Left colon (tissue), 2 donors: Measurements from ENCODE around the gene TMEM156. TPM values are rescaled to one million over a fixed set of nuclear protein-coding genes. Genes with fewer than 3 reads are reported as not detected.
"Not testable (repeated sequence)": the region's sequence is repeated elsewhere in the genome, so short reads cannot be mapped to it uniquely, and the experiment has no call there.

ENCODE experiments used
- ATAC-seq: fragments of 200-7000 bp; cut with Tn5 transposase; one replicate; pipeline ENCODE4 v1.9.1; 2020; ENCODE audit warnings: mild to moderate bottlenecking, moderate library complexity
- DNase-seq, 2 donors: peaks; one replicate each; pipeline ENCODE4 v3.0.0-alpha.2; 2020
- intact Hi-C, 2 donors: fragments of 100-400 bp; cut with DNase I in 1 of 2; cut with micrococcal nuclease in 1 of 2; formaldehyde crosslinking; loops; one replicate each; pipeline versions ENCODE4 v1.11.2 to v1.14.0; 2022; cut with DNase I, micrococcal nuclease
- total RNA-seq, 2 donors: library from RNA; stranded (reverse); fragmentation: NEBNext Ultra II Directional; extraction: Animal tissue kit (Norgen Biotek cat#: 25700); gene quantifications; one replicate each; pipeline ENCODE4 v1.2.1, GENCODE V29; 2021
- donor health status: DM: no; HTN: no; CAD: no.
- donor health status: DM: yes; HTN: yes; CAD: no.

Gene TMEM156
- total RNA-seq, 2 donors from 2014 or later, result 0.70 TPM; not detected in 1

DNA sequence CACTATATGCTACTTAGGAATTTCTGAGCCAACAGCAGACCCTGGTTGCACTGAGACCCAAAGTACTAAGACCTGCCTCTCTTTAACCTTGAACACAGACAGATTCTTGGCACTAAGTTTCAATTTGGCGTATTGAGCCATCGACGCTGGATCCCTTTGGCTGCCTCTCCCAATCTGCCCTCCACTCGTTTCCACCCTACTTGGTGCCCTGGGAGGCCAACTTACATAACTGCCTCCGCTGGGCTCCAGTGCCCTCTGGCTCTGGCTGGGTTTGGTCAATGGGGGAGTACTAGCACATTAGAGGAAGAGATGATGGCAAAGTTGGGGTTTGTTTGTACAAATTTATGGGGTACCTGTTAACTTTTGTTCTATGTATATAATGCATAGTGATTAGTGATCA, 63.5 kb downstream of the TMEM156 start:
- DNase-seq, result no peak
- intact Hi-C loops, result no loop called here
- ATAC-seq, result no peak

DNA sequence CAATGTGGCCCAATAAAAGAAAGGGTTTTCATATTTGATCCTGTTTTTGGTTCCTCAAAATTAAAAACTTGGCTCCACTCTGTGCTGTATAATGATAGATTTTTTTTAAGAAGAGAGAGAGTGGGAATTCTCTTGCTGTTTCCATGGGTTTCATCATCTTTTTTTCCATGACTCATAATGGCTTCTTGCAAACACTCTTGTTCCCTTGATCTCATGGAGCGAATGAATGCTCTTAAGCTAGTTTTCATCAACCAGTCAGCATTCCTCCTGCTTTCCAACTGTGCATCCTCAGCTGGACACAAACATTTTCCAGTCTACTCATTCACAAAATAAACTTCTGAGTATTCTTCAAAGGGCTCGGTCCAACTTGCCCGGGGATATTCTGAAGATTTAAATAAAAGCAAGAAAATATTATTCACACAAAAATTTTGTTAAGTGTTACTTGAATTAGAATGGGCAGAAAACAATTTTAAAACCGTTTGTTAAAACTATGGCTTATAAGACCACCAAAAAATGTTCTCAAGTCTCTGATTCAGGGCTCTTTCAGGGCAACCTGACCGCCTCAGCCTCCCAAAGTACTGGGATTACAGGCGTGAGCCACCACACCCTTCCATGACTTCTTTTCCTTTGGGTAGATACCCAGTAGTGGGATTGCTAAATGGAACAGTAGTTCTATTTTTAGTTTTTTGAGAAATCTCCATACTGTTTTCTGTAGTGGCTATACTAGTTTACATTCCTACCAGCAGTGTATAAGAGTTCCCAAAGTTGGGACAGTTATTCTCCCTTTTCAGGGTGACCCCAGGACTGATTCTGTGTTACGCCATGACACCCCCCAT, 64.7 kb downstream of the TMEM156 start:
- DNase-seq (no peak), ATAC-seq (no peak)
- intact Hi-C loops, result no loop called here

DNA sequence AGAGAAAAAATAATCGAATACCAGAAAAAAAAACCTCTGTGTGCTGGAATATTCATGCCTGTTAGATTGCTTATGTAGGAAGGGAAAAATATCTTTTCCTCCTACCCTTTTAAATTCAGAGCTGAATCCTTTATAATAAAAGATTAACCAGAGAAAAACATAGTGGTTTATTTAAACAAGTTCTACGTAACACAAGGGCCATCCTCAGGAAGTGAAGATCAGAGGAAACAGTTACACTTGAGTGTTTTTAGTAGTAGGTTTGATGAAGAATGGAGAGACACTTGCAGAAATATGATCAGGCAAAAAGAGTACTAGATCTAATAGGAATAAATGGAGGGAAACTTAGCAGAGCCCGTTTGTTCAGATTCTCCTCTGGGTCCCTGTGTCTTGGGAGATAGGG, 66.3 kb downstream of the TMEM156 start:
- intact Hi-C loops, result no loop called here
- no peak for ATAC-seq
- no peak for DNase-seq

DNA sequence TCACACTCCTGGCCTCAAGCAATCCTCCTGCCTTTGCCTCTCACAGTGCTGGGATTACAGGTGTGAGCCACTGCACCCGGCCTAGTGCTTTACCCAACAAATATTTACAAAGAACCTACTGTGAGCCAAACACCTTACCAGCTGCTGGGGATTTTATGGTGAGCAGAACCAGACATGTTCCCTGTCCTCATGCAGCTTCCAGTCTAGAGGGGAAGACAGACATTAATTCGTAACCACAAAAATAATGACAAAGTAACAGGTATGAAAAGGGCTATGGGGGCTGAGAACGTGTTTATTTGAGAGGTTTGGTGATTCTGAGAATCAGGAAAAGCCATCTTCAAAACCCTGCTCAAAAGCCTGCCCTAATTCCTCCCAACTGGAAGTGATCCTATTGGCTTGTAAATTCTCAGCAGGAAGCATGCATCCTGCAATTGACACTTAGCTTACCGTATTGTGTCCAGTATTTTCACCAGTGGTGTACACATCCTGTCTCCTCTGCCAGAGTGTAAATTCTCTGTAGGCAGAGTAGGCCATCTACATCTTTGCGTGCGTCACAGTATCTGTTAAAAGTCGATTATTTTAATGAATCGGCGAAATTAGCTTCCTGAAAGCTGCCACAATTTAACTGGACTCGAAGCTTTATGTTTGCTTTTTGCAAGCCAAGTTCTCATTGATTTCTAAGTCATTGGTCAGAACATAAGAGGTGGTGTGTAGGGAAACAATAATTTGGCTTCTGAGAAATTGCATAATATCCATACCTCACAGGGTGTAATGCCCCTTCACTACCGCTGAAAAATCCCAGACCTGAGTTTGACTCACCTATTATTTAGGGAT, 67.0 kb downstream of the TMEM156 start:
- intact Hi-C loops, result no loop called here
- ATAC-seq (no peak), DNase-seq (no peak)

DNA sequence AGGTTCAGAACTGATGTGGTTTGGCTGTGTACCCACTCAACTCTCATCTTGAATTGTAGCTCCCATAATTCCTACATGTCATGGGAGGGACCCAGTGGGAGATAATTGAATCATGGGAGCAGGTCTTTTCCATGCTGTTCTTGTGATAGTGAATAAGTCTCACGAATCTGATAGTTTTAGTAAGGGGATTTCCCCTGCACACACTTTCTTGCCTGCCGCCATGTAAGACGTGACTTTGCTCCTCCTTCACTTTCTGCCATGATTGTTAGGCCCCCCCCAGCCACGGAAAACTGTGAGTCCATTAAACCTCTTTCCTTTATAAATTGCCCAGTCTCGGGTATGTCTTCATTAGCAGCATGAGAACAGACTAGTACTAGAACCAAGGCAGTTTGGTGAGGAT, 73.0 kb downstream of the TMEM156 start:
- ATAC-seq, DNase-seq, intact Hi-C loops: not testable (repeated sequence)

DNA sequence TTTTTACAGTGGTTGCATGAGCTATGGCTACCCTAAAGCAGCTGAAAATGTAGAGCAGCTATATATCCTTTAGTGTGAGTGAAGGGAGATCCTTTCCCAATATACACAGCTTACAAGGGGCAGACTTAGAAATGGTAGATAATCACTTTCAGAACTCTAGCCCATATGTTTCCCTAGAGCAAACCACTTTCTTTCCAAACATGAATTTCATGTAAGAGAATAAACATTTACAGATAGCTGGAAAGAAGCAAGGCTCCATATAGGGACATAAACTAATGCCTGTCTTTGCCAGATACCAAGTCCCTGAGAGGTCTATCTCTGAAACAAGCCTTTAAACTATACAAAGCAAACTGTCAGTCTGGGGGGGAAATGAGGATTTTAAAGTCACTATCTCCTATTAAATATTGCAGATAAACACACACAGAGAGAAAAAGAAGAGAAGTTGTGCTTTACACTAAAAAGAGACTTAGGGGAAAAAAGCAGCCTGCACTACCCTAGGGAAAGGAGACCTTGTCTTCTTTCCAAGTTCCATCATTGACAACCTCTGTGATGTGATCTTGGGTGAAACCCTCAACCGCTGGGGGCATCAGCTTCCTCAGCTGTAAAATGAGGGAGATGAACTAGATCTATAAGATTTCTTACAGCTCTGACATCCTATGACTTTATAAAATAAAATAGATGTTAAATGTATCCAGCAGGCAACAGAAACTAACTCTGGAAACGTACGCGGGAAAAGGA, 73.6 kb downstream of the TMEM156 start:
- ATAC-seq (no peak), DNase-seq (no peak)
- intact Hi-C loops, result no loop called here

DNA sequence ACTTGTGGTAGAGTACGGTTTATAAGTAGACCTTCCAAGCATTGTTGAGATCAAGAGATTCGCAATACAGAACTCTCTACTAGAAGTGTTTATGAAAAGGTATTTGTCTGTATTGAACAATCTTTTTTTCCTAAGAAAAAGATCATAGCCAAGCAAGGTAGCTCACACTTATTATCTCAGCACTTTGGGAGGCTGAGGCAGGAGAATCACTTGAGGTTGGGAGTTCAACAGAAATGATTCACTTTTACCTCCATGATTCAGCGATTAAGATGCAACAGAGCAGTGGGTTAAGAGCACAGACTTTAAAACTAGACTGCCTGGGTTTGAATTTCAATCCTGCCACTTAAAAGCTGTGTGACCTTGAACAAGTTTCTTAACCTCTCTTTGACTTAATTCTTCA, 74.3 kb downstream of the TMEM156 start:
- DNase-seq (no peak), ATAC-seq (no peak)
- intact Hi-C loops, result no loop called here

DNA sequence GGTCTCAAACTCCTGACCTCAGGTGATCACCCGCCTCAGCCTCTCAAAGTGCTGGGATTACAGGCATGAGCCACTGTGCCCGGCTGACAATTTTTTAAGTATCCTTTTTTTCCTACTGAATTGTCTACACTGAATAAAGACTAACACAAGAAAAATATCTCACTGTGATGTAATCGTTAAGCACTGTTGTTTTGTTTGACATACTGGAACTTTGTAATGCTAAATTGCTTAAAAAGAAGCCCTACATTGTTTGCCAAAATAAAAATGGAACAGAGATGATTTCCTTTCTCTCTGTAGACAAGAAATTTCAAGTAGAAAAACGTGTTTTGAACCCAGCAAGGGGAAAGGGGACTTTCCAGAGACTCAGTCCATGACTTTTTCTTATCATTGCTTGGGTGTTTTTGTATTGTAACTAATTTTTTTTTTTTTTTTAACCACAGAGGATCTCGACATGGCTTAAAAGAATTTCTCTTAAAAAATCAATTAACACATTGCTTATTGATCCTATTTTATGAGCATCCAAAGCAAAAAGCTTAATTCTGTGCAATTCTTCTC, 74.9 kb downstream of the TMEM156 start:
- no peak for DNase-seq
- intact Hi-C loops, result no loop called here
- ATAC-seq, result no peak

DNA sequence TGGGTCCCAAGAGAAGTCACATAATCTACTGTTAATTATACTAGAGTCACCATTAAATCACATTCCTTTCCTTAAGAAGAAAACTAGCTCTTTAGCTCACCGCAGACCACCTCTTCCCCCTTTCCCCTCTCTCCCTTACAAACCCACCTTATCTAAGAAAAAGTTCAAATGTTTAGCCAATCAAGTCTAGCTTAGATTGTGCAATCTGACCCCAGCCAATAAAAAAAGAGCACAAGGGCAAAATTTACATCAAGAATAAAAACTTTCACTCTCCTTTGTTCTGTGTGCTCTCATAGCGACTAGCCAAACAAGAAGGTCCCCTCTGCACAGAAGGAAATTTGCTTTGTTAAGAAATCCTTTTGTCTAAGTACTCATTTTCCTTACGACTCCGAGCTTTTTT, 76.3 kb downstream of the TMEM156 start:
- no peak for DNase-seq
- intact Hi-C loops, result no loop called here
- no peak for ATAC-seq

DNA sequence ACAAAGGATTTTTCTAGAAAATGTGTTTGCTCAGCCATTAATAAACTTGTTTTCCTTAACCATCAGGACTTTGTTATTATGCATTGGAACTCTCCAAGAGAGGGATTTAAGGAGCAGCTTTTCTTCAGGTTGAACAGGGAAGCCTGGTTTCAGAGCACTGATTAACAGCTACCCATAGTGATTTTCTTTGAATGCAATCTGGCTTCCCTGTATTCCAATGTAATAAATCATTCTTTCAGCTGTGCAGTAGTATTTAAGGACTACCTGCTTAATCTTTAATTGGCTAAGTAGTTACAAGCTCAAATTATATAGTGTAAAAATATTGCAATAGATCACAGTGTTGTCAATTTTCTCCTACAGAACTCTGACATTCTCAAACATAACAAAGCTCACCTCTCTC, 77.5 kb downstream of the TMEM156 start:
- DNase-seq (no peak), ATAC-seq (no peak)
- intact Hi-C loops, result no loop called here

DNA sequence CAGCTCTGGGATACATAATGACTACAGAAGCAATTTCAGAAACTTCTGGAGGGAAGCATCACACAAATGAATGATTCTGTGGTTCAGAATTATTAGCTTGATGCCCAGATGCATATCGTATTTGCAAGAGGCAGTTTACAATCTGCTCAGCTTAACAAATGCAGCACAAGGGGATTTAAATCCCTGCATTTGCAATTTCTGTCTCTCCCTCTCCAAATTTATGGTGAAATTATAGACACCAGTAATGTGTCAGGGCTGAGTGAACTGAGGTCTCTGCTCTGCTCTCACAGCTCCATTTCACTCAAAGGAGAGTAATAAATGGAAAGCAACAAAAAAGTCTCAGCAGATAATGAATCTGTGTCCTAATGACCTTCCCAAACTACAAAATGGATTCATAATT, 80.2 kb downstream of the TMEM156 start:
- DNase-seq (no peak), ATAC-seq (no peak)
- intact Hi-C loops, result no loop called here

DNA sequence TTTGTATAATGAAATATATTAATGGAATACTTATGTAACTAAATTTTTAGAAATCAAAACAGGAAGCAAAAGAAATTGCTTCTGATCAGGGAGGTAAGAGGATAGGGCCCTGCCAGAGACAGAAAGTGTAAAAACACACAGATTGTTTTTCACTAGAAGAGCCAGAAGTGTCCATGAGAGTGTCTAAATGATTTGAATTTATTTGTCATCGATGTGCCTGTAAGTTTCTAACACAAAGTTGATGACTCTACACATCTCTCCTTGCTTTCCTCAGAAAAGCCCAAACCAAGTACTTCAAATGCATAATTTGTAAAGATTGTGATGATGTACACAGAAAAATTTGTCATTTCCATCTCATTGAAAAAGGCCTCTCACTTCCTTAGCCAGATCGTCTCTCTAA, 80.6 kb downstream of the TMEM156 start:
- no peak for ATAC-seq
- DNase-seq, result no peak
- intact Hi-C loops, result no loop called here

DNA sequence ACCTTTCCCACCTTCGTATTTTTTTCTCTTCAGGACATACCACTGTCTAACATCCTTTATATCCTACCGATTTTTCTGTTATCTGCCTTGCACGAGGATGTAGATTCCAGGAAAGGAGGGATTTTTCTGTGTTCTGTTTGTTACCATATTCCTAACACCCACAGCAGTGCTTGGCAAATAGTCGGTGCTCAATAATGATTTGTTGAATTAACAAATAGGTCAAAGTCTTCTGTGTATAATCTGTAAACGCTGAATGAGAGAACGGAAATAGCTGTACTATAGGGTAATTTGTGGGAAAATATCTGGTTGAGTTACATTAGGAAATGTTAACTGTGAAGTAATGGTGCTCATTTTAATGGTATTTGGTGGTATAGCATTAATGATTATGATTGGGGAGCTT, 81.5 kb downstream of the TMEM156 start:
- no peak for ATAC-seq
- intact Hi-C loops, result no loop called here
- DNase-seq, result no peak

DNA sequence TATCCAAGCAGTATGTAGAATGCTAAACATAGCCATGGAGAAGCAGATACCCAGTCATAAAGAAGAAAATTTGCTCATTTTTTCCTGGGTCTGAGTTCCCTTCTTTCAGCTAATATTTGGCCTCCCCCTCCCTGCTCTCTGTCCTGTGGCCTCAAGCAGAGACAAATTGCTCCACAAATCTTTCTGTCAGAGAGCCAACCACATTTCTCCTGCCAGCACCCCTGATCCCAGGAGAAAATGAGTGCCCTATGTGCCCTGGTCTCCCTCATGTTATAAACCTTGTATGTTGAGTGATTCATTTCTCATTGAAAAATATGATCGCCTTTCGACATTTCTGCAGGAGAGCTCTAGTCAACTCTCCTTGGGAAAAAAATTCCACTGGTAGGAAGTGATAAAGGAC, 82.0 kb downstream of the TMEM156 start:
- no peak for ATAC-seq
- intact Hi-C loops, result no loop called here
- DNase-seq, result no peak

DNA sequence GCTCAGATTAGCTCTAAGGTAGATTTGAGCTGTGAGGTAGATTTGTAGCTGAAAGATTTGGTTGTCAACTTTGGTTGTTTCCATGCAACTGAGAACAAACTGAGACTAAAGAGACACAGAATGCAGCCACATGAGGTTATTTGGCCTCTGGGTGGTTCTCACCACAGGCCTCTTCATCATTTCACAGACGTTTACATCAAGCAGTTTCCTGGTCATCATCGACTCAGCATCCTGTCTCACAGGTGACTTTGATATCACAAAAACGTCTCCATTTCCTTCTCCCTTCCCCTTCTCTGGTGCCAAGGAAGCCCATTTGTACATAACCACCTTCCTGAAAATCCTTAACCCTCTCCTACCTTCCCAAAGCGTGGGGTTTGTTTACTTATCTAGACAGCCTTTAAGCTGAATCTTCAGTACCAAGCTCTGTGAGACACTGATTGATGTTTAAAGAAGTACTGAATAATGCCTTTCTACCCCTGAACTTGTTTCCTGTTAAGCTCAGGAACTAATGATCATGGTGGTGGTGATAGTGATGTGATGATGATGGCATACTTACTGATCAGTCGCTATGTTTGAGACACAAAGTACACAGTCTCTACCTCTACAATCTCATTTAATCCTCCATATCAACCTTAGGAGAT, 82.7 kb downstream of the TMEM156 start:
- intact Hi-C loops, result no loop called here
- no peak for DNase-seq
- no peak for ATAC-seq

DNA sequence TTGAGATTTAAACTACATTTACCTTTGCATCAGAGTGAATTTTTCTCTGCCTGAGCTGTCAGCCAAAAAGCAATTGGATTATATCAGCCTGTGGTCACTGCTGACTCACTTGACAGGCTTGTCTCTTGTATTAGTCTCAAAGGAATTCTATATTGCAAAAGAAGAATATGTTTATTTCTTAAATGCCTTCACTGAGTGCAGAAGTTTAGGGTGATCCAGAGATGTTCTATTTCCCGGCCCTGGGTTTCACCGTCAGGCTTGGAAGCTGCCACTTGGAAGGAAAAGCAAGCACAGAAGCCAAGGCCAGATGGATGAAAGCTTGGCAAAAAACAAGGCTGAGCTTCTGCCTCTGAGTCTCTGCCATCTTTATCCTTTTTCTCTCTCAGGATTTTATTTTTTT, 83.7 kb downstream of the TMEM156 start:
- intact Hi-C loops, result no loop called here
- DNase-seq (peak; percentile 12 to 58), ATAC-seq (no peak)

DNA sequence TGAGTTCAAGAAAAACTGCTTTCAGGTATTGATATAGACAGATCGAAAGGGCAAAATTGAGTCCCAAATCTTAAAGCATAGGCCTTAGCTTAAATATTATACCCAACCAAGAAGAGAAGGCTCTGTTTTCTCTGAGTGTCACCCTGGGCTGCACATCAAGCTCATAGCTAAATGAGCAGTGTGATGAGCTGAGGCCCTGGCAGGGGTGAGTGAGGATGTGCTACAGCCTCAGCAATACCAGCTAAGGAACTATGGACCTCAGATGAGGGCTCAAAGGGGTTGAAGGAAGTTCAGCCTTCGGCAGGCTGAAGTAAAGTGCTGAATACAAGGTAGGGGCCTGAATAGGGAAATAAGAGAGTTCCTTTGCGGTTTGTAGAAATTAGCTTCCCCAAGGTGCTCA, 85.3 kb downstream of the TMEM156 start:
- ATAC-seq, result no peak
- intact Hi-C loops, result no loop called here
- DNase-seq, result no peak

DNA sequence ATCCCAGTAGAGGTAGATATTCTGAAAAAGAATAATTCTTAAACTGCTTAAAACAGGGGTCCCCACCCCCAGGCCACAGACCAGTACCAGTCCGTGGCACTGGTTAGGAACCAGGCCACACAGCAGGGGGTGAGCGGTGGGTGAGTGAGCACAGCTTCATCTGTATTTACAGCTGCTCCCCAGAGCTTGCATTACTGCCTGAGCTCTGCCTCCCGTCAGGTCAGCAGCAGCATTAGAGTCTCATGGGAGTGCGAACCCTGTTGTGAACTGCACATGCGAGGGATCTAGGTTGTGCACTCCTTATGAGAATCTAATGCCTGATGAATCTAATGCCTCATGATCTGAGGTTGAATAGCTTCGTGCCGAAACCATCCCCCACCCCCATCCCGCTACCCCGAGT, 87.8 kb downstream of the TMEM156 start:
- no peak for DNase-seq
- ATAC-seq, result no peak
- intact Hi-C loops, result no loop called here

DNA sequence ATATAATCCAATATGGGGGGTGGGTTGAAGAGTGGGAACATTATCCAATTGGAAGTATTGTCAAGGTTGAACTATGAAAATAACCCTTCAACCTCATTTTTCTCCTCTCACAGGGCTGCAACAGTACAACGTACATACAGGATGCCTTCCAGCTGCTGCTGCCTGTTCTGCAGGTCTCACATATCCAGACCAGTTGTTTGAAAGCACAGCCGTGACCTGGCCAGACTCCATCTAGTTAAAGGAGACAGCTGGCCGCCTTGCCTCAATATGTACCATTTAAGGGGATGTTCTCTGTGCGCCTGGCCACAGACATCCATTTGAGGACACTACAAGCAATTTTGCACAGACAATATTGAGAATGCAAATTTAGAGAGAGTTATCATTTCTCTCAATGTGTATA, 88.9 kb downstream of the TMEM156 start:
- DNase-seq (peak; percentile 53 to 85), ATAC-seq (no peak)
- intact Hi-C loops, result no loop called here
